Inferior parietal cortex (tissue), 1 donor: ENCODE measurements around the gene CAPN11.

Experiments used
- DNase-seq: peaks from one replicate; pipeline ENCODE4 v3.0.0-alpha.2; 2016; ENCODE audit errors: extremely low spot score

Gene CAPN11

GRCh38 chr6:44158770-44159228 lies at the start of gene CAPN11:
Gene CAPN11 (plus strand): TSS chr6:44158820. CDS start chr6:44158849, 29 bp downstream.
- no peak for DNase-seq

- DNase-seq: no peak
Observed at GRCh38 chr6:44109212-44109611, 49.4 kb upstream of the CAPN11 start.

GRCh38 chr6:44110005-44110676 lies 48.5 kb upstream of the CAPN11 start:
- no peak for DNase-seq

GRCh38 chr6:44110966-44111365 lies 47.7 kb upstream of the CAPN11 start:
- DNase-seq: no peak

GRCh38 chr6:44111434-44112417 lies 46.9 kb upstream of the CAPN11 start:
- no peak for DNase-seq

- no peak for DNase-seq
Observed at GRCh38 chr6:44113414-44113813, 45.2 kb upstream of the CAPN11 start.

GRCh38 chr6:44115866-44116265 lies 42.8 kb upstream of the CAPN11 start:
- DNase-seq: no peak

GRCh38 chr6:44116641-44117382 lies 41.8 kb upstream of the CAPN11 start:
- DNase-seq: no peak

- no peak for DNase-seq
Observed at GRCh38 chr6:44117397-44118128, 41.1 kb upstream of the CAPN11 start.

GRCh38 chr6:44119704-44120262 lies 38.8 kb upstream of the CAPN11 start:
- no peak for DNase-seq

- no peak for DNase-seq
Observed at GRCh38 chr6:44120692-44121443, 37.8 kb upstream of the CAPN11 start.

- no peak for DNase-seq
Observed at GRCh38 chr6:44122801-44123200, 35.8 kb upstream of the CAPN11 start.

GRCh38 chr6:44123544-44123943 lies 35.1 kb upstream of the CAPN11 start:
- DNase-seq: no peak

GRCh38 chr6:44126320-44127149 lies 32.1 kb upstream of the CAPN11 start:
- DNase-seq: peak; percentile 20

- DNase-seq: peak; percentile 90
Observed at GRCh38 chr6:44127186-44128019, 31.2 kb upstream of the CAPN11 start, which contains the start of the genes MRPL14 and TMEM63B. Gene MRPL14 (minus strand): TSS chr6:44127452. CDS start chr6:44116611, 10,841 bp downstream. Gene TMEM63B (plus strand): TSS chr6:44127554. CDS start chr6:44134585, 7,031 bp downstream.

- DNase-seq: no peak
Observed at GRCh38 chr6:44128020-44128917, 30.4 kb upstream of the CAPN11 start.

- DNase-seq: no peak
Observed at GRCh38 chr6:44129841-44130322, 28.7 kb upstream of the CAPN11 start.
